HCT116 (cell line): ENCODE data around the gene RC3H2.

ENCODE experiments used
- CBX3 ChIP-seq: IDR thresholded peaks from 2 replicates; pipeline ENCODE4 v1.6.1; 2012; ENCODE audit warnings: low read depth
- CEBPB ChIP-seq: IDR thresholded peaks from 2 replicates; pipeline ENCODE4 v1.6.1; 2012; ENCODE audit warnings: low read depth
- CTCF ChIP-seq, 3 experiments: fragments of 200-600 bp in 1 of 3; sonication (generic) in 1 of 3; IDR thresholded peaks in 2 of 3; conservative IDR thresholded peaks in 1 of 3; 2 replicates each; pipeline ENCODE4 v1.5.1; 2012 to 2017; ENCODE audit warnings: low read depth in 2 of 3, low read length in 2 of 3, antibody characterized with exemption in 1 of 3, borderline replicate concordance in 1 of 3, control low read depth in 1 of 3, mild to moderate bottlenecking in 1 of 3, mixed read lengths in 1 of 3, mixed run types in 1 of 3, moderate library complexity in 1 of 3; ENCODE audit not compliant: insufficient read depth in 1 of 3
- EGR1 ChIP-seq: IDR thresholded peaks from 2 replicates; pipeline ENCODE4 v1.6.1; 2012; ENCODE audit warnings: low read depth
- EZH2 ChIP-seq: fragments of 200-600 bp; sonication (generic); IDR thresholded peaks from 2 replicates; pipeline ENCODE4 v1.6.1; 2017; ENCODE audit warnings: antibody characterized with exemption, mixed run types
- EZH2phosphoT487 ChIP-seq: fragments of 200-600 bp; IDR thresholded peaks from 2 replicates; pipeline ENCODE4 v1.6.1; 2018; ENCODE audit warnings: antibody characterized with exemption, borderline replicate concordance
- FOSL1 ChIP-seq: IDR thresholded peaks from 2 replicates; pipeline ENCODE4 v1.6.1; 2012; ENCODE audit warnings: low read depth
- JUND ChIP-seq: IDR thresholded peaks from 2 replicates; pipeline ENCODE4 v1.6.1; 2012
- MAX ChIP-seq: IDR thresholded peaks from 2 replicates; pipeline ENCODE4 v1.6.1; 2012
- POLR2A ChIP-seq: IDR thresholded peaks from 2 replicates; pipeline ENCODE4 v1.7.0; 2011; ENCODE audit warnings: borderline replicate concordance; ENCODE audit not compliant: insufficient read depth, insufficient read length; ENCODE audit errors: extremely low read depth
- POLR2AphosphoS5 ChIP-seq: IDR thresholded peaks from 2 replicates; pipeline ENCODE4 v1.6.1; 2011; ENCODE audit warnings: mild to moderate bottlenecking, low read depth, low read length, moderate library complexity
- RAD21 ChIP-seq: IDR thresholded peaks from 2 replicates; pipeline ENCODE4 v1.6.1; 2012; ENCODE audit warnings: low read depth, mild to moderate bottlenecking
- SP1 ChIP-seq: IDR thresholded peaks from 2 replicates; pipeline ENCODE4 v1.6.1; 2012; ENCODE audit warnings: low read depth
- ZNF274 ChIP-seq: fragments of 200-500 bp; sonication (Bioruptor generic); IDR thresholded peaks from 2 replicates; pipeline ENCODE4 v1.6.1; 2014; ENCODE audit warnings: mild to moderate bottlenecking, low read depth, low read length, inconsistent platforms

DNA sequence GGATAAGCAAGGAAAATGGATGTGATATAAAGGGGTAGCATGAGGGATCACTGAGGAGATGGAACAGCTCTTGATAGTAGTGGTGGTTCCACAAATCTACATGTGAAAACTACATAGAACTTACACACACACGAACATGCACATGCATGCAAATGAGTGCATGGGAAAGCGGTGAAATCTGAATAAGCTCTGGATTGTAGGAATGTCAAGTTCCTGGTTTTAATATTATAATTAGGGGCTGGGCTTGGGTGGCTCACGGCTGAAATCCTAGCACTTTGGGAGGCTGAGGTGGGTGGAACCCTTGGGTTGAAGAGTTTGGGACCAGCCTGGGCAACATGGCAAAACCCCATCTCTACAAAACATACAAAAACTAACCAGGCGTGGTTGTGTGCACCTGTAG lies 63.7 kb downstream of the RC3H2 start:
- TF ChIP-seq EZH2 (no peak), CTCF (IDR thresholded peaks at IDR 0.05 in 2 of 3, conservative IDR thresholded peaks at IDR 0.05 in 1 of 3; ENCODE audit: borderline replicate concordance in 1 of 3, insufficient read depth in 1 of 3, low read depth in 2 of 3, low read length in 2 of 3) (no peak), POLR2A (no peak), MAX (no peak), SP1 (no peak), CBX3 (no peak), POLR2AphosphoS5 (no peak), EZH2phosphoT487 (no peak), ZNF274 (no peak), CEBPB (no peak), FOSL1 (no peak), RAD21 (no peak), EGR1 (no peak), JUND (no peak)
